B cell (primary cell): Measurements from ENCODE around the gene DLG2. TPM values are rescaled to one million over a fixed set of nuclear protein-coding genes. Genes with fewer than 3 reads are reported as not detected.
A peak's percentile ranks its signal among the peaks of the same experiment; 100 is the strongest.

Experiments
- ATAC-seq: fragments of 200-7000 bp; cut with Tn5 transposase; one replicate; pipeline ENCODE4 v1.10.0; 2021; ENCODE audit warnings: low read depth, mild to moderate bottlenecking, moderate number of reproducible peaks, moderate library complexity
- CTCF ChIA-PET: fragments of 350-600 bp; sonication (Branson Sonifier 250); formaldehyde crosslinking; loops from one replicate; lab custom pipeline; 2021; ENCODE audit warnings: antibody characterized with exemption, inconsistent platforms; lab: Charles Lee
- POLR2A ChIA-PET: fragments of 350-600 bp; sonication (Branson Sonifier 250); formaldehyde crosslinking; loops from one replicate; lab custom pipeline; 2021; ENCODE audit warnings: antibody characterized with exemption; lab: Charles Lee
- DNase-seq: peaks from one replicate; pipeline ENCODE4 v3.0.0; 2013
- H2AFZ ChIP-seq: 2 replicates; pipeline ENCODE4 v1.6.1; 2012; ENCODE audit warnings: mild to moderate bottlenecking, low read depth, low read length; ENCODE audit not compliant: insufficient read depth, poor library complexity, severe bottlenecking
- H3K27ac ChIP-seq, 2 donors: 1 replicate in 1 of 2; 2 replicates in 1 of 2; pipeline ENCODE4 v1.5.1; 2012 to 2013; ENCODE audit warnings: low read length in 2 of 2, mild to moderate bottlenecking in 2 of 2, moderate library complexity in 1 of 2
- H3K27me3 ChIP-seq, 4 experiments: fragments of 200-600 bp in 1 of 4; sonication (generic) in 1 of 4; replicated peaks in 1 of 4; 1 replicate in 2 of 4; 2 replicates in 2 of 4; pipeline versions ENCODE4 v1.6.1 to v1.7.0; 2013 to 2016; ENCODE audit warnings: low read length in 3 of 4, mild to moderate bottlenecking in 2 of 4, mixed read lengths in 1 of 4, moderate library complexity in 1 of 4; ENCODE audit not compliant: insufficient read depth in 4 of 4, control insufficient read depth in 3 of 4; ENCODE audit errors: control extremely low read depth in 1 of 4
- H3K36me3 ChIP-seq, 2 experiments: replicated peaks in 1 of 2; 1 replicate in 1 of 2; 2 replicates in 1 of 2; pipeline versions ENCODE4 v1.6.1 to v1.7.1; 2013; ENCODE audit warnings: low read length in 1 of 2; ENCODE audit not compliant: insufficient read depth in 2 of 2, control insufficient read depth in 1 of 2; ENCODE audit errors: control extremely low read depth in 1 of 2, extremely low read depth in 1 of 2
- H3K4me1 ChIP-seq, 2 donors: fragments of 200-600 bp in 1 of 2; sonication (generic) in 1 of 2; 1 replicate in 1 of 2; 2 replicates in 1 of 2; pipeline versions ENCODE4 v1.5.1 to v1.6.1; 2013 to 2017; ENCODE audit warnings: low read length in 2 of 2; ENCODE audit not compliant: control insufficient read depth in 2 of 2, insufficient read depth in 2 of 2
- H3K4me2 ChIP-seq: replicated peaks from 2 replicates; pipeline ENCODE3; 2012; ENCODE audit warnings: mild to moderate bottlenecking, low read depth, low read length; ENCODE audit not compliant: poor library complexity, severe bottlenecking
- H3K4me3 ChIP-seq, 5 experiments: fragments of 200-600 bp in 1 of 5; sonication (generic) in 1 of 5; 1 replicate in 3 of 5; 2 replicates in 2 of 5; pipeline versions ENCODE4 v1.5.1 to v1.7.0; 2011 to 2016; ENCODE audit warnings: low read length in 4 of 5, mild to moderate bottlenecking in 4 of 5, low read depth in 2 of 5, control low read depth in 1 of 5, moderate library complexity in 1 of 5; ENCODE audit not compliant: insufficient read depth in 1 of 5; ENCODE audit errors: control extremely low read depth in 1 of 5, extremely low read depth in 1 of 5
- H3K79me2 ChIP-seq: fragments of 200-600 bp; sonication (generic); one replicate; pipeline ENCODE4 v1.6.0; 2016; ENCODE audit warnings: low read length; ENCODE audit not compliant: control insufficient read depth, insufficient read depth
- H3K9ac ChIP-seq: fragments of 200-600 bp; sonication (generic); 2 replicates; pipeline ENCODE4 v1.6.1; 2017; ENCODE audit warnings: mild to moderate bottlenecking, low read length, moderate library complexity
- H3K9me3 ChIP-seq, 3 donors: one replicate each; pipeline versions ENCODE4 v1.6.1 to v1.7.1; 2013; ENCODE audit warnings: low read length in 2 of 3; ENCODE audit not compliant: control insufficient read depth in 2 of 3, insufficient read depth in 1 of 3; ENCODE audit errors: control extremely low read depth in 1 of 3
- H4K20me1 ChIP-seq: 2 replicates; pipeline ENCODE4 v1.6.0; 2012; ENCODE audit warnings: mild to moderate bottlenecking, low read length; ENCODE audit not compliant: insufficient read depth, control insufficient read depth, poor library complexity, severe bottlenecking
- H3K27ac Mint-ChIP-seq: one replicate; pipeline ENCODE4 v1.8.0; 2021; ENCODE audit warnings: mixed read lengths
- H3K27me3 Mint-ChIP-seq: one replicate; pipeline ENCODE4 v1.8.0; 2021; ENCODE audit warnings: mixed read lengths
- H3K4me1 Mint-ChIP-seq: one replicate; pipeline ENCODE4 v1.8.0; 2021; ENCODE audit warnings: mixed read lengths
- H3K4me3 Mint-ChIP-seq: one replicate; pipeline ENCODE4 v1.8.0; 2021; ENCODE audit warnings: mixed read lengths
- H3K9me3 Mint-ChIP-seq: one replicate; pipeline ENCODE4 v1.8.0; 2022; ENCODE audit warnings: mixed read lengths; ENCODE audit not compliant: insufficient read depth
- EZH2 ChIP-seq: IDR thresholded peaks from 2 replicates; pipeline ENCODE4 v1.6.1; 2012; ENCODE audit warnings: borderline replicate concordance, low read depth, mild to moderate bottlenecking, moderate library complexity, low read length; ENCODE audit not compliant: insufficient read depth, poor library complexity, severe bottlenecking
- WGBS: methylation state at CpG from one replicate; pipeline ENCODE4 v1.1.5; 2013; ENCODE audit warnings: missing lambda C conversion rate; ENCODE audit not compliant: insufficient coverage; 5-methylcytosine and 5-hydroxymethylcytosine counted together
- intact Hi-C: fragments of 100-400 bp; cut with micrococcal nuclease; formaldehyde crosslinking; loops from one replicate; pipeline ENCODE4 v1.10.0; 2022
- polyA plus RNA-seq: library from polyadenylated mRNA; depleted of rRNA; stranded (reverse); fragments of >200 nt; gene quantifications from 2 replicates; pipeline ENCODE4 v1.2.3, GENCODE V29; 2012
- total RNA-seq, 2 donors: library from RNA; stranded (reverse); fragments of 120-200 nt in 1 of 2; gene quantifications; 1 replicate in 1 of 2; 2 replicates in 1 of 2; pipeline versions ENCODE4 v1.2.3 to v1.2.4, GENCODE V29; 2013 to 2022
- TF ChIP-seq, protein P1 (sequence below): fragments of 200-600 bp; IDR thresholded peaks from one replicate; pipeline ENCODE4 v1.8.0; 2022; ENCODE audit warnings: antibody characterized with exemption, mild to moderate bottlenecking

The DLG2 gene
- total and polyA plus RNA-seq, 2 donors (not counting 1 experiment from before 2014, with no cell fraction given), result 0.54 to 5.4 TPM

DNA sequence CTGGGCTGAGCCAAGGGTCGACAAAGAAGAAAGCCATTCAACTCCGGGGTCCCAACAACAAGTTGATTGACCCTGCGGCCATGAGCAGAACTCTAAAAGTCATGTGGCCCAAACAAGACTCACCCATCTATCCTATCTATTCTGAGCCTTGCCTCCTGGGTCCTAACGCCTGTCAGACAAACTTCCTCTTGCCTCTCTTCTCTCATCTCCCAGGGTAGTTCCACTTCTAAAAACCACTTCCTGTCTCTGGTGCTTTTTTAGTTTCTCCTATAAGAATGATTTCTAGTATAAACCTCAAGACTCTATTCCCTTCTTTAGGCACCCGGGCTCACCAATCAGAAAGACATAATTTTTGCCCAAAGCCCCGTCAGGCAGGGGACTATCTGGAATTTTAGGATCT, 530.2 kb downstream of the DLG2 start:
- Histone ChIP-seq H3K9ac (no peak overlapping the region), H3K4me1 (peaks cover 6 to 13% of the 10 kb centered on the region in 2 donors), H3K4me3 (no peak overlapping the region), H2AFZ (no peak overlapping the region), H3K79me2 (no peaks in the 10 kb centered on the region), H3K9me3 (peaks cover 0 to 10% (median 0%) of the 10 kb centered on the region in 3 donors), H3K27ac (peak overlapping the region in 1 of 2 donors; percentile 31), H3K27me3 (no peaks in the 10 kb centered on the region), H4K20me1 (no peaks in the 10 kb centered on the region), H3K36me3 (no peaks in the 10 kb centered on the region), H3K4me2 (peak overlapping the region; percentile 26)
- CTCF ChIA-PET, result no interaction called here
- DNase-seq, result peak; percentile 40
- no peaks in the 10 kb centered on the region for H3K27me3 Mint-ChIP-seq
- no peak for TF ChIP-seq EZH2
- TF ChIP-seq, protein P1, sequence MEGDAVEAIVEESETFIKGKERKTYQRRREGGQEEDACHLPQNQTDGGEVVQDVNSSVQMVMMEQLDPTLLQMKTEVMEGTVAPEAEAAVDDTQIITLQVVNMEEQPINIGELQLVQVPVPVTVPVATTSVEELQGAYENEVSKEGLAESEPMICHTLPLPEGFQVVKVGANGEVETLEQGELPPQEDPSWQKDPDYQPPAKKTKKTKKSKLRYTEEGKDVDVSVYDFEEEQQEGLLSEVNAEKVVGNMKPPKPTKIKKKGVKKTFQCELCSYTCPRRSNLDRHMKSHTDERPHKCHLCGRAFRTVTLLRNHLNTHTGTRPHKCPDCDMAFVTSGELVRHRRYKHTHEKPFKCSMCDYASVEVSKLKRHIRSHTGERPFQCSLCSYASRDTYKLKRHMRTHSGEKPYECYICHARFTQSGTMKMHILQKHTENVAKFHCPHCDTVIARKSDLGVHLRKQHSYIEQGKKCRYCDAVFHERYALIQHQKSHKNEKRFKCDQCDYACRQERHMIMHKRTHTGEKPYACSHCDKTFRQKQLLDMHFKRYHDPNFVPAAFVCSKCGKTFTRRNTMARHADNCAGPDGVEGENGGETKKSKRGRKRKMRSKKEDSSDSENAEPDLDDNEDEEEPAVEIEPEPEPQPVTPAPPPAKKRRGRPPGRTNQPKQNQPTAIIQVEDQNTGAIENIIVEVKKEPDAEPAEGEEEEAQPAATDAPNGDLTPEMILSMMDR, result no peak
- peak overlapping the region; percentile 55 for H3K4me3 Mint-ChIP-seq
- H3K4me1 Mint-ChIP-seq, result peaks cover 29% of the 10 kb centered on the region
- peaks cover 3% of the 10 kb centered on the region for H3K9me3 Mint-ChIP-seq
- H3K27ac Mint-ChIP-seq, result peak overlapping the region; percentile 64
- peak; percentile 43 for ATAC-seq
- WGBS, result 63% methylated on average over 6 of the region's 6 CpGs
- POLR2A ChIA-PET, result no interaction called here
- intact Hi-C loops, result no loop called here

DNA sequence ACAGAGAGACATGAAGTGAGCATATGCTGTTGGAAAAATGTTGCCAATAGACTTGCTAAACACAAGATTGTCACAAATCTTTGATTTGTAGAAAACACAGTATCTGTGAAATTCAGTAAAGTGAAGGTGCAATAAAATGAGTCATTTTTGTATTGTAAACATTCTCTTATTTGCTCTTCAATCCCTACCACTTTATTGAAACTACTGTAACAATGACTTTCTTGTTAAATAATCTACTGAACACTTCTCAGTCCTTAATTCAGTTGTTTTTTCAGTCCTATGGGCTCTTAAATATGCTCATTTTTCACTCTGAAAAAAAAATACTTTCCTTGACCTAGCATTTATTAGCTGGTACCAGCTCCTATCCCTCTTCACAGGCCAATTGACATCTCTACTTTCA, 531.9 kb downstream of the DLG2 start:
- H3K9ac ChIP-seq, result no peak overlapping the region
- Mint-ChIP-seq H3K27ac (no peak overlapping the region), H3K4me3 (no peak overlapping the region), H3K27me3 (no peaks in the 10 kb centered on the region), H3K4me1 (peaks cover 42% of the 10 kb centered on the region), H3K9me3 (peaks cover 5% of the 10 kb centered on the region)
- H3K9me3 ChIP-seq, result peaks cover 0 to 10% (median 0%) of the 10 kb centered on the region in 3 donors
- peaks cover 14 to 22% of the 10 kb centered on the region in 2 donors for H3K4me1 ChIP-seq
- H2AFZ ChIP-seq, result no peak overlapping the region
- no peak for ATAC-seq
- DNase-seq, result no peak
- TF ChIP-seq, protein P1, result no peak
- TF ChIP-seq EZH2, result no peak
- intact Hi-C loops, result no loop called here
- CTCF ChIA-PET, result interaction anchor here (0.5 to 1.0 kb wide), 3 partner anchors 9 to 376 kb away, joined by 3 read pairs; no protein-coding TSS in a partner anchor
- H3K27me3 ChIP-seq, result no peaks in the 10 kb centered on the region
- no peaks in the 10 kb centered on the region for H3K79me2 ChIP-seq
- no peaks in the 10 kb centered on the region for H3K36me3 ChIP-seq
- no peak overlapping the region for H3K4me2 ChIP-seq
- no peaks in the 10 kb centered on the region for H4K20me1 ChIP-seq
- H3K27ac ChIP-seq, result no peak overlapping the region
- H3K4me3 ChIP-seq, result no peak overlapping the region
- POLR2A ChIA-PET, result no interaction called here
